AG10803 (cell line): Measurements from ENCODE around the gene RAD51AP2.
"Not testable (repeated sequence)": the region's sequence is repeated elsewhere in the genome, so short reads cannot be mapped to it uniquely, and the experiment has no call there.

Experiments
- DNase-seq: peaks from one replicate; pipeline ENCODE4 v3.0.0; 2010; ENCODE audit warnings: low read depth
- H3K4me3 ChIP-seq: 2 replicates; pipeline ENCODE4 v1.5.1; 2011; ENCODE audit warnings: mild to moderate bottlenecking, low read length, control low read depth
- TF ChIP-seq, protein P1 (sequence below): conservative IDR thresholded peaks from 2 replicates; pipeline ENCODE4 v1.5.1; 2011; ENCODE audit warnings: mild to moderate bottlenecking, low read length, control low read depth, inconsistent platforms

The RAD51AP2 gene

GRCh38 chr2:17519486-17519885, 1.2 kb upstream of the RAD51AP2 start:
- no peak for DNase-seq
- TF ChIP-seq, protein P1, sequence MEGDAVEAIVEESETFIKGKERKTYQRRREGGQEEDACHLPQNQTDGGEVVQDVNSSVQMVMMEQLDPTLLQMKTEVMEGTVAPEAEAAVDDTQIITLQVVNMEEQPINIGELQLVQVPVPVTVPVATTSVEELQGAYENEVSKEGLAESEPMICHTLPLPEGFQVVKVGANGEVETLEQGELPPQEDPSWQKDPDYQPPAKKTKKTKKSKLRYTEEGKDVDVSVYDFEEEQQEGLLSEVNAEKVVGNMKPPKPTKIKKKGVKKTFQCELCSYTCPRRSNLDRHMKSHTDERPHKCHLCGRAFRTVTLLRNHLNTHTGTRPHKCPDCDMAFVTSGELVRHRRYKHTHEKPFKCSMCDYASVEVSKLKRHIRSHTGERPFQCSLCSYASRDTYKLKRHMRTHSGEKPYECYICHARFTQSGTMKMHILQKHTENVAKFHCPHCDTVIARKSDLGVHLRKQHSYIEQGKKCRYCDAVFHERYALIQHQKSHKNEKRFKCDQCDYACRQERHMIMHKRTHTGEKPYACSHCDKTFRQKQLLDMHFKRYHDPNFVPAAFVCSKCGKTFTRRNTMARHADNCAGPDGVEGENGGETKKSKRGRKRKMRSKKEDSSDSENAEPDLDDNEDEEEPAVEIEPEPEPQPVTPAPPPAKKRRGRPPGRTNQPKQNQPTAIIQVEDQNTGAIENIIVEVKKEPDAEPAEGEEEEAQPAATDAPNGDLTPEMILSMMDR: no peak
- H3K4me3 ChIP-seq: no peak overlapping the region

DNA sequence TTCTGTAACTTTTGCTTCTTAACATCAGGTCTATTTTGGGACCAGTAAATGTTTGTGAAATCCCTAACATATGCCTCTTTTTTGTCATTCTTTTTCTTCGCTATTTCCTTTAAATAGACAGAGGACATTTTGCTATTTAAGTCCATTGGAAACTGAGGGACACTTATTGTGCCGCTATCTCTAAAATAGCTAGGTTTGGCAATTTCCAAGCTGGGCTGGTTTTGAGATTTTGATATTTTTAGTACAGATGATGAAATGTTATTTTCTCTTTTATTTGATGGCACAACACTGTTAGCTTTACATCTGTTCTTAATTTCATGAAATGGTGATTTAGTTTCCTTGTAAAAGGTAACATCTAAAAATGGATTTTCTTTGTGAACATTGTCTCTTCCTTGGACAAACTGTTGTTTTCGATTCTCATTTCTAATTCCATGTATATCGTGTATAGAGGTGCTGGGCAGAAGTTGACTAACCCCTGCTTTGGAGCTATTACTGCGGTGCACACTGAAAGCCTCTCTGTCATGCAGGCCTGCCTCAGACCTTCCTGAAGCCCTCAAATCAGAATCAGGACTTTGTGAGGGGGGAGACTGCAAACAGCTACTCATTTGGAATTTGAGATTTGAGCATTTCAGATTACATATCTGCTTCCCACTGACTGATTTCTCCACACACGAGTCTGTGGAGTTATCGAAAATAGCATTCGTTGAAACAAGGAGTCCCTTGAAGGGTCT, 594 bp downstream of the RAD51AP2 start:
- TF ChIP-seq, protein P1: no peak
- peak; percentile 1 for DNase-seq
- H3K4me3 ChIP-seq: peak overlapping the region; percentile 63

GRCh38 chr2:17515652-17516051, 2.6 kb downstream of the RAD51AP2 start:
- H3K4me3 ChIP-seq: no peak overlapping the region
- no peak for DNase-seq

GRCh38 chr2:17506736-17507616, 11.3 kb downstream of the RAD51AP2 start:
- H3K4me3 ChIP-seq: no peak overlapping the region
- TF ChIP-seq, protein P1: no peak
- no peak for DNase-seq

More at GRCh38 chr2:17515652-17516051, 2.6 kb downstream of the RAD51AP2 start:
- TF ChIP-seq, protein P1: no peak

- no peak for DNase-seq
- no peak overlapping the region for H3K4me3 ChIP-seq
- TF ChIP-seq, protein P1: no peak
These were observed 20.5 kb downstream of the RAD51AP2 start for GRCh38 chr2:17497718-17498117.

DNA sequence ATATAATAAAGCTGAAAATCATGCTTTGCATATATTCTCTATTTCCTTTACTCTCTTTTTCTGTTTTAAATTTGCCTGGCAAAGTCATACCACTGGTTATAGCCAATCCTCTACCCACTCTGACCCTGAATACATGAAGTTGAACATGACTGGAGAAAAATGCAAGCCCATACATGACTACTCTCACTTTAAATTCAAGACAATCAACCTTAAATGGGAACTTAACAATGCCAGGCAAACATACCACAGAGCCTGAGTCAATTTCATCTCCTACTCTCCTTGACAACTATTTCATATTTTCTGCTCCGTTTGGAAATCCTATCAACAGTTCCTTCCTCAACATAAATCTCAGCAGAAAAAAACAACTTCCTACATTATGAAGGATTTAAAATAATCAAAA, 22.6 kb downstream of the RAD51AP2 start:
- no peak overlapping the region for H3K4me3 ChIP-seq
- no peak for DNase-seq
- TF ChIP-seq, protein P1: no peak

- DNase-seq, H3K4me3 ChIP-seq: not testable (repeated sequence)
These were observed 28.1 kb downstream of the RAD51AP2 start for GRCh38 chr2:17490165-17490564.

DNA sequence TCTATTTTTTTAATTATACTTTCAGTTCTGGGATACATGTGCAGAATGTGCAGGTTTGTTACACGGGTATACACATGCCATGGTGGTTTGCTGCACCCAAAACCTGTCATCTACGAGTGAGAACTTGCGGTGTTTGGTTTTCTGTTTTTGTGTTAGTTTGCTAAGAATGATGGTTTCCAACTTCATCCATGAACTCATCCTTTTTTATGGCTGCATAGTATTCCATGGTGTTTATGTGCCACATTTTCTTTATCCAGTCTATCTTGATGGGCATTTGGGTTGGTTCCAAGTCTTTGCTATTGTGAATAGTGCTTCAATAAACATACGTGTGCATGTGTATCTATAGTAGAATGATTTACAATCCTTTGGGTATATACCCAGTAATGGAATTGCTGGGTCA, 29.6 kb downstream of the RAD51AP2 start:
- H3K4me3 ChIP-seq, DNase-seq: not testable (repeated sequence)
